MM.1S (cell line): Measurements from ENCODE around the gene VPS45.

Experiments
- CTCF ChIP-seq: fragments of 300-600 bp; sonication (generic); IDR thresholded peaks from 2 replicates; pipeline ENCODE4 v1.5.1; 2016; ENCODE audit warnings: antibody characterized with exemption, low read length, mixed read lengths
- EZH2 ChIP-seq: fragments of 300-600 bp; sonication (generic); optimal IDR thresholded peaks from 2 replicates; pipeline ENCODE3; 2017; ENCODE audit warnings: low read depth, mild to moderate bottlenecking, antibody characterized with exemption, low read length, mixed read lengths

- TF ChIP-seq CTCF (no peak), EZH2 (no peak)
These were observed 59.2 kb downstream of the VPS45 start for GRCh38 chr1:150126811-150127210.
